GM10266 (cell line): ENCODE data around the gene NUDT17.

Source experiments
- DNase-seq: peaks from one replicate; pipeline ENCODE4 v3.0.0; 2012; ENCODE audit errors: extremely low spot score
- CTCF ChIP-seq: IDR thresholded peaks from 2 replicates; pipeline ENCODE4 v1.5.1; 2012; ENCODE audit warnings: mild to moderate bottlenecking, low read depth; ENCODE audit not compliant: control insufficient read depth, insufficient read depth; ENCODE audit errors: missing control alignments

Gene NUDT17

GRCh38 chr1:145858238-145858900 lies 12.9 kb downstream of the NUDT17 start:
- no peak for TF ChIP-seq CTCF
- peak; percentile 62 for DNase-seq

- DNase-seq: peak; percentile 98
- TF ChIP-seq CTCF: no peak
Measured at GRCh38 chr1:145858901-145859490, 13.6 kb downstream of the NUDT17 start, which contains the start of gene PIAS3. Gene PIAS3, minus strand, starts transcription at chr1:145859081. Its CDS starts 91 bp downstream, at chr1:145858990.

- DNase-seq: peak; percentile 92
- no peak for TF ChIP-seq CTCF
Measured at GRCh38 chr1:145859491-145860023, 14.1 kb downstream of the NUDT17 start.

- DNase-seq: no peak
- TF ChIP-seq CTCF: no peak
Measured at GRCh38 chr1:145863282-145864018, 18.0 kb downstream of the NUDT17 start.

GRCh38 chr1:145868232-145868631 lies 22.8 kb downstream of the NUDT17 start:
- DNase-seq: no peak
- TF ChIP-seq CTCF: no peak

GRCh38 chr1:145871994-145872924 lies 26.8 kb downstream of the NUDT17 start:
- peak; percentile 55 for DNase-seq
- no peak for TF ChIP-seq CTCF
